ENCODE measurements around the gene NSF. TPM values are rescaled to one million over a fixed set of nuclear protein-coding genes. Genes with fewer than 3 reads are reported as not detected.
"Not testable (repeated sequence)": the region's sequence is repeated elsewhere in the genome, so short reads cannot be mapped to it uniquely, and the experiment has no call there.

NSF gene
- 28.3 TPM for polyA plus RNA-seq (2013, experiment 1 of 2)
- polyA plus RNA-seq (2013, experiment 2 of 2) = 29.0 TPM

DNA sequence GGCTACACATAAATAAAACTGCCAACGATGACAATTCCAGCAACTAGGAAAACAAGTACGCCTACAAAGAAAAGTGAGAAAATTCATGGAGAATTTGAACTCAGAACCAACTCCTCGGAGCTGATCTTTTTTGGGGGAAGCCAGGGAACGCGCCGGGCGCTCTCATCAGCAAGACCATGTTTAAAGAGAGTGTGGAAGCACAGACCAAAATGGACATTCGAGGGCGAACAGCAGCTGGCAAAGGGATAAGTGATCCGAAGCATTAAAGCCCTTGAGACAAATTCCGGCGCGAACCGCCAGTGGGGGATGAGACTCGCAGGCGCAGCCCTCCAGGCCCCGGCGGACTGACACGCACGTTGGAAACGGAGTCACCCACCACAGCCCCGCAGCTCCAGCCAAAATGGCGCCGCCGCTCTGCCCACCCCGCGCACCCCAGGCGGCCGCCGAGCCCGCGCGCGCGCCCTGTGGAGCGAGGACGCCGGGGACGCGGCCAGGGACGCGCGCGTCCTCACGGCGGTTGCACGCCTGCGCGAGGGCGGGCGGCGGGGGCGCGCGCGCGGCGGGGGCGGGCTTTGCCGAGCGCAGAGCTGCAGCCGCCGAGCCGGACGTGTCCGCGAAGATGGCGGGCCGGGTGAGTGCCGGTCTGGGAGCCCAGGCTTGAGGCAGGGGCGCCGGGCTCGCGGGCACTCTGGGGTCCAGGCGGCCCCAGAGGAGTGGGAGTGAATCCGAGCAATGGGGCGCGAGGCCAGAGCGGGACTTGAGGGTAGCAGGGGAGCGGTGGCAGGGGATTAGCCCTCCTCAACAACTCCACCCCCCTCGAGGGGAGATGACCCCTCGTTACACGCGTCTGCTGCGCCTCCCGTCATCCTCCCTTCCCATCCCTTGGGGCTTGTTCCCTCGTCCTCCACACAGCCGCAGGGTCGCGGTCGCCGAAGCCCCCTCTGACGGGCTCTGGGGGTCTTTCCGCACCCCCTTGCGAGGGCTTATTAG lies at the start of gene NSF:
Gene NSF (plus strand): TSS at position 513 of the 990 bp plus-strand sequence. CDS start 107 bp downstream, at position 620.
- H3K4ac ChIP-seq (ENCODE audit: low read depth in 1 of 2, low read length in 2 of 2); H3K27ac ChIP-seq (ENCODE audit: low read length, poor library complexity, severe bottlenecking); H2BK12ac ChIP-seq (ENCODE audit: low read length in 2 of 2); H3K79me1 ChIP-seq (replicated peaks; ENCODE audit: low read length, poor library complexity, severe bottlenecking); H3K9ac ChIP-seq (ENCODE audit: low read length); DNase-seq; H3K14ac ChIP-seq (ENCODE audit: low read length in 2 of 2); H2AK5ac ChIP-seq (ENCODE audit: low read length, severe bottlenecking); H4K91ac ChIP-seq (ENCODE audit: low read length); H2BK15ac ChIP-seq (ENCODE audit: low read depth, poor library complexity, severe bottlenecking); H3K18ac ChIP-seq (ENCODE audit: low read depth in 1 of 2, low read length in 2 of 2); H3K9me3 ChIP-seq (ENCODE audit: control insufficient read depth, low read length); H3K23ac ChIP-seq (ENCODE audit: low read length in 2 of 2); H3K4me3 ChIP-seq (ENCODE audit: insufficient read depth in 1 of 2, low read depth in 1 of 2, low read length in 2 of 2); H3K4me1 ChIP-seq (ENCODE audit: control insufficient read depth, insufficient read depth, low read depth, low read length); H3K4me2 ChIP-seq (ENCODE audit: low read length, poor library complexity, severe bottlenecking); H2BK120ac ChIP-seq (ENCODE audit: low read depth, low read length); H3K27me3 ChIP-seq (ENCODE audit: control insufficient read depth in 1 of 2, insufficient read depth in 1 of 2, low read length in 2 of 2); H2BK5ac ChIP-seq (ENCODE audit: low read depth, low read length, poor library complexity, severe bottlenecking); H3K36me3 ChIP-seq (ENCODE audit: control insufficient read depth in 1 of 2, insufficient read depth in 2 of 2, low read depth in 1 of 2, low read length in 2 of 2); H2AFZ ChIP-seq (ENCODE audit: low read depth, low read length); H4K8ac ChIP-seq (ENCODE audit: low read length): not testable (repeated sequence)
- no CpG with 5 or more reads among the region's 95 CpGs for WGBS

- H2AFZ ChIP-seq (ENCODE audit: low read depth, low read length); H2BK12ac ChIP-seq (ENCODE audit: low read length in 2 of 2); H3K18ac ChIP-seq (ENCODE audit: low read depth in 1 of 2, low read length in 2 of 2); H3K4me1 ChIP-seq (ENCODE audit: control insufficient read depth, insufficient read depth, low read depth, low read length); H3K4me2 ChIP-seq (ENCODE audit: low read length, poor library complexity, severe bottlenecking); H3K4me3 ChIP-seq (ENCODE audit: insufficient read depth in 1 of 2, low read depth in 1 of 2, low read length in 2 of 2); H3K9me3 ChIP-seq (ENCODE audit: control insufficient read depth, low read length); H2BK120ac ChIP-seq (ENCODE audit: low read depth, low read length); H3K9ac ChIP-seq (ENCODE audit: low read length); H3K27ac ChIP-seq (ENCODE audit: low read length, poor library complexity, severe bottlenecking); H4K91ac ChIP-seq (ENCODE audit: low read length); H3K36me3 ChIP-seq (ENCODE audit: control insufficient read depth in 1 of 2, insufficient read depth in 2 of 2, low read depth in 1 of 2, low read length in 2 of 2); DNase-seq; H3K79me1 ChIP-seq (replicated peaks; ENCODE audit: low read length, poor library complexity, severe bottlenecking); H2BK15ac ChIP-seq (ENCODE audit: low read depth, poor library complexity, severe bottlenecking); H3K23ac ChIP-seq (ENCODE audit: low read length in 2 of 2); H3K27me3 ChIP-seq (ENCODE audit: control insufficient read depth in 1 of 2, insufficient read depth in 1 of 2, low read length in 2 of 2); H2AK5ac ChIP-seq (ENCODE audit: low read length, severe bottlenecking); H3K14ac ChIP-seq (ENCODE audit: low read length in 2 of 2); H4K8ac ChIP-seq (ENCODE audit: low read length); H2BK5ac ChIP-seq (ENCODE audit: low read depth, low read length, poor library complexity, severe bottlenecking); H3K4ac ChIP-seq (ENCODE audit: low read depth in 1 of 2, low read length in 2 of 2): not testable (repeated sequence)
- 98% methylated on average over 9 of the region's 10 CpGs for WGBS
Measured at GRCh38 chr17:46548607-46549006, 41.9 kb upstream of the NSF start.

GRCh38 chr17:46559155-46559554 lies 31.3 kb upstream of the NSF start:
- not testable (repeated sequence) for H3K27me3 ChIP-seq (ENCODE audit: control insufficient read depth in 1 of 2, insufficient read depth in 1 of 2, low read length in 2 of 2); H3K4ac ChIP-seq (ENCODE audit: low read depth in 1 of 2, low read length in 2 of 2); H3K4me3 ChIP-seq (ENCODE audit: insufficient read depth in 1 of 2, low read depth in 1 of 2, low read length in 2 of 2); H2BK120ac ChIP-seq (ENCODE audit: low read depth, low read length); H3K79me1 ChIP-seq (replicated peaks; ENCODE audit: low read length, poor library complexity, severe bottlenecking); H3K18ac ChIP-seq (ENCODE audit: low read depth in 1 of 2, low read length in 2 of 2); H4K8ac ChIP-seq (ENCODE audit: low read length); H2BK12ac ChIP-seq (ENCODE audit: low read length in 2 of 2); H3K4me2 ChIP-seq (ENCODE audit: low read length, poor library complexity, severe bottlenecking); H3K14ac ChIP-seq (ENCODE audit: low read length in 2 of 2); H3K23ac ChIP-seq (ENCODE audit: low read length in 2 of 2); H3K27ac ChIP-seq (ENCODE audit: low read length, poor library complexity, severe bottlenecking); H2AFZ ChIP-seq (ENCODE audit: low read depth, low read length); H2BK15ac ChIP-seq (ENCODE audit: low read depth, poor library complexity, severe bottlenecking); DNase-seq; H2BK5ac ChIP-seq (ENCODE audit: low read depth, low read length, poor library complexity, severe bottlenecking); H3K9ac ChIP-seq (ENCODE audit: low read length); H3K36me3 ChIP-seq (ENCODE audit: control insufficient read depth in 1 of 2, insufficient read depth in 2 of 2, low read depth in 1 of 2, low read length in 2 of 2); H3K4me1 ChIP-seq (ENCODE audit: control insufficient read depth, insufficient read depth, low read depth, low read length); H3K9me3 ChIP-seq (ENCODE audit: control insufficient read depth, low read length); H4K91ac ChIP-seq (ENCODE audit: low read length); H2AK5ac ChIP-seq (ENCODE audit: low read length, severe bottlenecking)
- WGBS = no CpG with 5 or more reads among the region's 20 CpGs

GRCh38 chr17:46560048-46560447 lies 30.4 kb upstream of the NSF start:
- not testable (repeated sequence) for H2BK5ac ChIP-seq (ENCODE audit: low read depth, low read length, poor library complexity, severe bottlenecking); H3K23ac ChIP-seq (ENCODE audit: low read length in 2 of 2); H3K4me2 ChIP-seq (ENCODE audit: low read length, poor library complexity, severe bottlenecking); H2BK120ac ChIP-seq (ENCODE audit: low read depth, low read length); H3K79me1 ChIP-seq (replicated peaks; ENCODE audit: low read length, poor library complexity, severe bottlenecking); H3K9ac ChIP-seq (ENCODE audit: low read length); H3K36me3 ChIP-seq (ENCODE audit: control insufficient read depth in 1 of 2, insufficient read depth in 2 of 2, low read depth in 1 of 2, low read length in 2 of 2); H3K27ac ChIP-seq (ENCODE audit: low read length, poor library complexity, severe bottlenecking); H3K14ac ChIP-seq (ENCODE audit: low read length in 2 of 2); H3K4me1 ChIP-seq (ENCODE audit: control insufficient read depth, insufficient read depth, low read depth, low read length); H3K18ac ChIP-seq (ENCODE audit: low read depth in 1 of 2, low read length in 2 of 2); H3K4me3 ChIP-seq (ENCODE audit: insufficient read depth in 1 of 2, low read depth in 1 of 2, low read length in 2 of 2); H3K4ac ChIP-seq (ENCODE audit: low read depth in 1 of 2, low read length in 2 of 2); H3K9me3 ChIP-seq (ENCODE audit: control insufficient read depth, low read length); H2AK5ac ChIP-seq (ENCODE audit: low read length, severe bottlenecking); DNase-seq; H2BK15ac ChIP-seq (ENCODE audit: low read depth, poor library complexity, severe bottlenecking); H3K27me3 ChIP-seq (ENCODE audit: control insufficient read depth in 1 of 2, insufficient read depth in 1 of 2, low read length in 2 of 2); H4K8ac ChIP-seq (ENCODE audit: low read length); H4K91ac ChIP-seq (ENCODE audit: low read length); H2AFZ ChIP-seq (ENCODE audit: low read depth, low read length); H2BK12ac ChIP-seq (ENCODE audit: low read length in 2 of 2)
- no CpG with 5 or more reads among the region's 3 CpGs for whole genome bisulfite sequencing

Data from mesenchymal stem cell (in vitro differentiated cells and primary cell).